Sigmoid colon (tissue), 4 donors: ENCODE results near the gene CHRNA1.

Experiments used
- CTCF ChIP-seq, 4 experiments: fragments of 450-650 bp in 3 of 4; fragments of 200-600 bp in 1 of 4; IDR thresholded peaks; one replicate each; pipeline ENCODE4 v1.5.1; 2016 to 2019; ENCODE audit warnings: antibody characterized with exemption in 4 of 4, mild to moderate bottlenecking in 3 of 4, moderate library complexity in 2 of 4
- EP300 ChIP-seq, 4 donors: sonication (generic); formaldehyde crosslinking; IDR thresholded peaks; one replicate each; pipeline ENCODE4 v1.6.1; 2017; ENCODE audit warnings: antibody characterized with exemption in 4 of 4
- POLR2A ChIP-seq, 2 donors: fragments of 450-650 bp; IDR thresholded peaks; one replicate each; pipeline ENCODE4 v1.6.1; 2016; ENCODE audit warnings: antibody characterized with exemption in 2 of 2, mild to moderate bottlenecking in 2 of 2, moderate library complexity in 2 of 2
- POLR2AphosphoS5 ChIP-seq, 4 donors: sonication (generic); formaldehyde crosslinking; IDR thresholded peaks; one replicate each; pipeline ENCODE4 v1.6.1; 2017; ENCODE audit warnings: antibody characterized with exemption in 4 of 4

GRCh38 chr2:174765576-174765975 lies 1.3 kb upstream of the CHRNA1 start:
- TF ChIP-seq CTCF (IDR thresholded peaks at IDR 0.05) (no peak), POLR2AphosphoS5 (IDR thresholded peaks at IDR 0.05) (no peak), POLR2A (IDR thresholded peaks at IDR 0.05) (no peak), EP300 (IDR thresholded peaks at IDR 0.05) (no peak)
